Measurements from ENCODE around the gene L3MBTL3.
A peak's percentile ranks its signal among the peaks of the same experiment; 100 is the strongest.

The L3MBTL3 gene

DNA sequence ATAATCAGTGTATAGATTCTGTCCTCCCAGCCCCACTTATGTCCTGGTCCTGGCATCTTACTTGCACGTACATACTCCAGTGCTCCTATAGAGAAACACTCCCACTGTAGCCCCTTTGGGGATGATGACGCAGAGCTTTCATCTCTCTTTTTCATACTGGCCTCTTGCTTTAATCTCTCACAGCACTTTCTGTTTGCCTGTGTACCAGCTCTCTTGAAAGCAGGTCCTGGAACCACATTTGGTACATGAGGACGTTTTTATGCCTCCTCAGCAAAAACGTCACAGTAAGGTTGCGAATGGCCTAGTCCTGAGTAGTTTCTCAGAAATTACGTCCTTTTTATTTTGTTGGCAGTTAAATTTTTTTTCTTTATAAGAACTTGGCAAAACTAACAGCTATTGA, 10.8 kb downstream of the L3MBTL3 start:
- no peak for DNase-seq

DNA sequence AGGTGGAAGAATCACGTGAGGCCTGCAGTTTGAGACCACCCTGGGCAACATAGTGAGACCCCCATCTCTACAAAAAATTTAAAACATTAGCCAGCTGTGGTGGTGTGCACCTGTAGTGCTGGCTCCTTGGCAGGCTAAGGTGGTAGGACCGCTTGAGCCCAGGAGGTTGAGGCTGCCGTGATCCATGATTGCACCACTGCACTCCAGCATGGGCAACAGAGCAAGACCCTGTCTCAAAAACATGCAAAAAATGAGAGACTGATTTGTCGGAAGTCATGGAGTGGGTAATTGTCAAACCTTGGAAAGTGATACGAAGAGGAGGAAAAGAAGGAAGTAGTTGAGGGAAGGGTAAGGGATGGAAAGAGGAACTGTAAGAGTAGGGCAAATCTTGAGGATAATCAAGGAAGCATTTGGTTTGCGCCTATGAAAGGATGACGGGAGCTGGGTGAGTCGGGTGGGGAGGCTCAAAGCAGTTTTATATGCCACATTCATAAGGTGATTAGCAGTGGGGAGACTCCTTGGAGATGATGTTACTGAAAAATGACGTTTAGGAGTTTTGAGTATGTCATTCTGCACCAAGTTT, 14.5 kb downstream of the L3MBTL3 start:
- no peak for DNase-seq

DNA sequence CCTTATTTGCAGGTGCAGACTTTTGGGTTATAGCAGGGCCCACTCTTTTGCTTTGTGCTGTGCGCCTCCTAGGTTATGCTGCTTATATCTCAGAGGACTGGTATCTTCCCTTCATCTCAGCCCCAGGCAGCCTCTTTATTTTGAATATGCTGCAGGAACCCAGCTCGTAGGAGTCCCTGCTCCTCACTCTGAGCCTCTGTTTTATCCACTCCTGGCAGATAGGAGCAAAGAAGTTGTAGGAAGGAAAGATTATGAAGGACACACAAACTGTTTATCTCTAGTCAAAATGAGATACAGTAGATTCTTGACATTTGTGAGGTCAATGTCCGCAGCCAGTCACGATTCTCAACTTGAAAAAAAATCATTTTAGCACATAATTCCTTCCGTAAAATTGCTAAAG, 15.6 kb downstream of the L3MBTL3 start:
- peak; percentile 38 for DNase-seq

DNA sequence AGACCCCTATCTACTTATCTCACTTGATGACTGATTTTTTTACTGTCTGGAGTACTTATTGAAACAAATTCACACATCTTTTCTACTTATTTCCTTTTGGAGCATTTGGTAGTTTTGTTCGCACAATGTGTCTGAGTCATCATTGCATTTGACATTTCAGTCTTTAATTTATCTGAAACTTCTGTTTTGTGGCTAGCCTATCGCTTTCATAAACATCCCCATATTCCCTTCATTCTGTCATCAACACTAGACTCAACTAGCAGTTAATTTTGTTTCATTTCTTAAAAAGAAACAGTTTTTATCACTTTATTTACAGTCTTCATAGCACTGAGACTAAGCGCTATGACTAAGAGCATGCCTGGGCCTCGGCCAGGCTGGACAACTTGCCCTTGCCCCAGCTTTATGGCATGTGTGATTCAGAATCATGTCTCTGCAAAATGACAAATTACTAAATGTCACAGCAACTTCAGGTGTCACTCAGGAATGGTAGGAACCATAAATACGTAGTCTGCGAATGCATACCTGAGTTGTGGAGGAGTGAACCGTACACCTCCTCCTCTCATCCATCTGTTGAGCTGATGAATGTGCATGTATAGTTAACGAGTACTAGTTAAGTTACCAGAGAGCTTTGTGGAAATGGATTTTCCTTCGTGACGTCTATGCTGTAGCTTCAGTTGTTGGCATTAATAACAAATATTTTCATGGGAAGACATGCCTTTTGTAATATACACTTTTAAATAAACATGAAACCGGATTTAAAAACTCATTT, 16.2 kb downstream of the L3MBTL3 start:
- DNase-seq = peak; percentile 57

DNA sequence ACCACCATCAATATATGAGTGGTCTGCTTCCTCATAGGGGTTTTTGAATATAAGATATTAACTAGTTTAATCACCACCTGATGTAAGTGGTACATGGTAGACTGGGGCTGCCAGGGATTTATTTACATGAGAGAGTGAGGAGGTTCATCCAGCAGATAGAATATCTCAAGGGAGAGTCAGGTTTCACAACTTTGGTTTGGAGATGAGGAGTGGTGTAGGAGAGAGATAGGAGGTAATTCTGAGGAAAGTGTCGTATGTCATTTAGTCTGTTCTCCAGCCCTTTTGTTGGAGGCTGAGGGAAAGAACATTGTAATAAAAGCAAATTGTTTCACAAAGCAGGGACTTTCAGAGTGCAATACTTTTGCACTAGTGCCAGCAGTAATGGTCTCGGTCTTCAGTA, 16.8 kb downstream of the L3MBTL3 start:
- DNase-seq = no peak

DNA sequence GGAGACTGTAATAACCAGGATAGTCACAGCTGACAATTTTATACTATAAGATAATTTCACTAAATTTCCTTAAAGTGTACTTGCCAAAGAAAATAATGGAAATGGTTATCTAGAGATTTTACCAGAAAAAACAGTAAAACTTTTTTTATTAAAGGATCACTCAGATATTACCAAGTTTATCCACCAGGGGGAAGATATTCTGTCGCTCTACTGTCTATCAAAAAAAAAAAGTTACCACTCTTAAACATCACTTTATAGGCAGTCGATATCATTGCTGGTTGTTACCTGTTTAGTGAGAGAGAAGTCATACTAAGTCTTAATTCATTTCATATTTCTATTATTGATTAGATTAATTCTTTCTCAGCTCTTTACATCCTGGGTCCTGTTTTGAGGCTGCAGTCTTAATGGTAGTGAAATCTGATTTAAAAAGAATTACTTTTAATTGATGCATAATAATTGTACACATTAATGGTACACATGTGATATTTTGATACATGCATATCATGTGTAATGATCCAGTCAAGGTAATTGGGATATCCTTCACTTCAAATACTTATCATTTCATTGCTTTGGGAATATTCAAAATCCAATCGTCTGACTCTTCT, 18.9 kb downstream of the L3MBTL3 start:
- DNase-seq = peak; percentile 33

DNA sequence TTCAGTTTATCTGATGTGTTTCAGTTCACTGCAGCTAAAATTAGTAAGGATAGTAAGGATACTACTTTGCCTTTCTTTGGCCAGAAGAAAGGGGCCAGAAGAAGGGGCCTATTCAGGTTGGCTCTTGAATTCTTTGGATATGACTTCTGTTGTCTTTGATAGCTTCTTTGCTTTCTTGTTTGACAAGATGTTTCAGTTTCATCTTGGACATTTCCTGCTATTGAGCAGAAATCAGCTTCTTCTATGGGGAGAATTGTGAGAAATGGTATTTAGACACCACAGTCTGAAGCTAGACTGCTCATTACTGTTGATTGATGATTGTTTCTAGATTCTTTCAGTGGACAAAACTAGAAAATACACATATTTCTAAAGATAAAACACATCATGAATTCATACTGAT, 23.2 kb downstream of the L3MBTL3 start:
- no peak for DNase-seq

DNA sequence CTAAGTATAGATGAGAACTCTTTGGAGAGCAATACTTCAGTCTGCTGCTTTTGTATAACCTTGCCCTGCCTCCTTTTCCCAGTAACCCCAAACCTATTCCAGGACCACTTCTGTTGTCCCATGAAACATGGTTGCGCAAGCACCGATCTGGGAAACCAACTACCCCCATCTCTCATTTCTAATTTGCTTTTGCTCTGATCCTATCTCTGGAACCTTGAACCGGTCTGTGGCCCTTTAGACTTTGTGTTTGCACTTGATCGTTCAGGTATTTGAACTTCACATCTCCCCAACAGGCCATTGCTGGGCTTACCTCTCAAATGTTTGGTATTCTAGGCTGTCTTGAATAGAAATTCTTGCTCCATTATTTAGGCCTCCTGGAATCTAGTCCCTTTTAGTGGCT, 25.0 kb downstream of the L3MBTL3 start:
- DNase-seq = no peak

DNA sequence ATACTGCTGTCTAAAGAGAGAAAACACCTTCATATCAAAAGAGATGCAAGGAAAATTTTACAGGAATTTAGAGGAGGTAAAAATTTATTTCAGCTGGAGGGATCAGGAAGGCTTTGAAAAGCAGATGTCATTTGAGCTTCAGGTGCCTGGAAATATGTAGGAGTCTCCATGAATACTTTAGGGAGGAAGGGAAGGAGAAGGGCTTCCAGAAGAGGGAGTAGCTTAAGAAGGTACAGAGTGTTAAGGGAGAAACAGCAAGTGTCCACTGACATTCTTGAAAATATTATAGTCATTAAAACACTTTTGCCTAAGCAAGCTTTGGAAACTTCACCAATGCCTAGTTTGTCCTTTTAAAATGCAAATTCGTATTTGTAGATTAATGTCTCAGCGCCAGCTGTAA, 27.2 kb downstream of the L3MBTL3 start:
- no peak for DNase-seq

DNA sequence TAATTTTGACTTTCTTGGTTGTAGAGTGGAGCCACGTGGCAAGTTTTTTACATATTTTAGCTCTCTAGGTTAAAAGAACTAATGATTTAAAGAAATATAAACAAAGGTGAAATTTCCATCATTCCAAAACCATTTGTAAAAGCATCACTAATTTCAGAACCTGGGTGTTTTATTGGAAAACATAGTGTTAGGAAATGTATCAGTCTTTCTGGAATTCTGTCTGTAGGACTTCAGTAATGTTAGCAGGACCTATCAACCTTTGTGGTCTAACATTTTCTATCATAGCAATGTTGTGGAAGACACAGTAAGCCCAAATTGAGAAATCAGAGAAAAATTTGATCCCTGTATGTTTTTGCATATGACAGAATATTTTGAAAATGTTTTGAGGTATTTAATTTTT, 28.3 kb downstream of the L3MBTL3 start:
- no peak for DNase-seq

DNA sequence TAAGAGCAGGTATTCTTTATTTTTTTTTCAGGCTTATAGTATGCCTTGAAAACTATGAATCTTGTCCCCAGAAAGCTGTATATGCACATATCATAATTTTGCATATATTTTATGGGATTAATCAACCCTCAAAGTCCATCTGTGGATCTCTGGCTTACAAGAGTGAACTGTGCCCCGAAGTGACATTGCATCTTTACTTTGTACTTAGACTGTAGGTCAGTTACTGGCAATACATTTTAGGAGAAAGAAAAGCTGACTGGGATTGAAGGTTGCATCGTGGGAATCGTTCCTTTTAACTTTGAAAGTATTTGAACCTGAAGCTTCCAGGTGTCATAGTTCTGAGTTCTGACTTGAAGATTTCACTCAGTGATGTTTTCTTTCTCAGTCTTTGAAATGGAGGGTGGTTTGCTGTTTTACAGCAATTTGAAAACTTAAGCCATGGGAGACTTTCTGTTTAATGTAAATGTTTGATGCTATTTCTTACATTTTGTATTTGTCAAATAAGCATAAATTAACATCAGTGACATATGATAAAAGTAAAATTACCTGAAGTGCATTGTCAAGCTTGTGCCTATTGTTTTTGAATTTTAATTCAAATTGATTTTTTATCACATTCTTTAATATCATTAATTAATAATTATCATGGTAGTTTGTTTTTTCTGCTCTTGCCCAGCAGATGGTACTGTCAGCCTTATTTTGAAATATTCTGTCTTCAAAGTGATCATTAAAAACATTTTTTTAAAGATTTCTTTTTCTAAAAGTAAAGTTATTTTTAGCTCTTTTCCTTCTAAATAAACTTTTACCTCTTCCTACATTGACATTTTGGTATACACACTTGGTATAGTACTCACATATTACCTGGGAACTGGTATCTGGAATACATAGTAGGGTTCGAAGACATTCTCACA, 29.0 kb downstream of the L3MBTL3 start:
- no peak for DNase-seq

DNA sequence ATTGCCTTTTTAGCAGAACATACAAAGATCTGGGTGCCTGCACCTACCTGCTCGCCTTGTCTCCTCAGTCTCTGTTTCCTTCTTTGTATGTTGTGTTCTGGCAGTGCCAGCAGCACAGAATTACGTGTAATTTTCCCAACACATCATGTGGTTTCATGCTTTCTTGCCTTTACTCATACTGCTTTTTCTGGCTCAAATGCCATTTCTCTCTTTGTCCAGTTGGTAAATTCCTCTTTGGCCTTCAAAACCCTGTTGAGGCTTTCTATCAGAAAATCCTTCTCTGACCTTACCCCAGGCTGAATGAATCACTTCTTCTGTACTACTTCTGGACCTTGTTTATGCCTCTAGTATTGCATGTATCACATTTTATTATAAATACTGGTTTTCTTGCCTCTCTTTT, 31.8 kb downstream of the L3MBTL3 start:
- no peak for DNase-seq

DNA sequence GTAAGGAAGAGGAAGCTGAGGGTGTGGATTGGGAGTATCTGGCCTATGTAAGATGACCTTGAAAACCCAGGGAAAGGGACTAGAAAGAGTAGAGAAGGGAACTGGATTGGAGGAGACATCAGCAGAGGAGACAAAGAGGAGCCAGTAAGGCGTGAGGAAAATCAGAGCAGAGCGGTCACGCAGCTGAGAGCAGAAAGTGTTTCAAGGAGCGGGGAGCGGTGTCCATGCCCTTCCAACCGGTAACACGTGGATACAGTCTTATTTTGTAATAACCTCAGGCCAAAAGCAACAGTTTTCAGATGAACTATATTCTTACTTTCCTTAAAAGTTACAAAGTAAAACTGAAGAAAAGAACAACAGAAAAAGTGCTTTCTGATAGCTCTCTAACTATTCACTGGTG, 36.3 kb downstream of the L3MBTL3 start:
- no peak for DNase-seq

DNA sequence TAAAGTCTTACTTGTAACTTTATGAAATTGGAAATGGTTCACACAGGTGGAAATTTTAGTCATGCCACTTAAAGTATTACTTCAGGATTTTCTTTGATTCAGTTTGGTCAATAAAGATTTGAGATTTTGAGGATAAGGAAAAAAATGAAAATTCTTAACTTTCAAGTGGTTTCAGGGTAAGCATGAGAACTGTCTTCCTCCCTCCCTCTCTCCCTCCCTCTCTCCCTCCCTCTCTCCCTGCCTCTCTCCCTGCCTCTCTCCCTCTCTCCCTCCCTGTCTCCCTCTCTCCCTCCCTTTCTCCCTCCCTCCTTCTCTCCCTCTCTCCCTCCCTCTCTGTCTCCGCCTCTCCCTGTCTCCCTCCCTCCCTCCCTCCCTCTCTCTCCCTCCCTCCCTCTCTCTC, 36.9 kb downstream of the L3MBTL3 start:
- no peak for DNase-seq

DNA sequence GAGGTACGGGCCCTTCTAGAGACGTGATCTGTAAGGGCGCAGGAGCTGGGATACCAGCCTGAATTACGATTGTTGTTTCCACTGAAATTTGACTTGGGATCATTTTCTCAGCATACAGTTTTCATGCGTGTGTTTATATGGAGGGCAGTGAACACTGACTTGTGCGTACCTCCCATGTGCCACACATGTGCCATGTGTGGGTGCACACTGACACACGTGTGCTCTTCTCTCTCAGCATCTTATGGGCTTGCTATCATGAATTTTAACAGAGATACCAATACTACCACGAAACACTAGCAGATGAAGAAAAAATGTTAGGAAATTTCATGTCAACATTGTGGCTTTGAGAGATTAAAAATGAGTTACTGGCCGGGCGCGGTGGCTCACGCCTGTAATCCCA, 39.1 kb downstream of the L3MBTL3 start:
- DNase-seq = no peak

DNA sequence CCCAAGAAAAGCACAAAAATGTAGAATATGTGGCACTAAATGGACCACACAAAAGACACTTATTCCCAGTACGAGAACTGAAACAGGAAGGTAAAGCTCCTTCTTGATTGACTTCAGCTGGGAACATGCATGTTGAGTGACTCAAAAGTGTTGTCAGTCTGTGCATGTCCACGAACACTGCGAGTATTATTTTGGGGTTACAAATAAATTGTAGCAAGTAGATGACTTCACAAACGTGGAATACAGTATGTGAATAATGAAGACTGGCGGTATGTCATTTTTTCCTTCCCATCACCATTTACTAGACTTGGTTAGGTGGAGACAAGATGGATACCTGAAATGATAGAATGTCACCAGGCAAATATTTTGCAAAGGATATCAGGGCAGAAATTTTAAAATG, 45.4 kb downstream of the L3MBTL3 start:
- no peak for DNase-seq

DNA sequence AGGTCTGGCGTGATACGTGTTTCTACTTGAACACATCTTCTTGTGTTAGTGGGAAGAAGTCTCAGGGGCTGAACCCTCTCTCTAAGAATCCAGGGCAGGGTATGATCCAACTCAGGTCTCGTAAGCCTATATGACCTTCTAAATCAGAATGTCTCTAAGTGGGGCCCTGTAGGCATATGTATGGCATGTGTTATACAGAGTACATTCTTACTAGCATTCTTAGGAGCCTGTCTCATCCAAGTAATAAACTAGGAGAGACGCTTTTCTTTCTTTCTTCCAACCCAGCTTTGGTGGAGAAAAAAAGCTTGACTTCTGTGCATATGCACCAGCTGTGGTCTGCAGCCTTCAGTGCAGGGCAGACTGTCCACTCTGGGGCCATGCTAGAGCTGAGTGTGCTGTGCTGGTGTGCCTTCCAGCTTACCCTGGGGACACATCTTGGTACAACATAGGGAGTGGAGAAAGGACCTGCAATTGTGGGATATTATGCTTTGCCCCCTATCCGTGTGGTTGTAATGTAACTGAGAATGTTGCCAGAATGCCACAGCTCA, 47.3 kb downstream of the L3MBTL3 start:
- no peak for DNase-seq

DNA sequence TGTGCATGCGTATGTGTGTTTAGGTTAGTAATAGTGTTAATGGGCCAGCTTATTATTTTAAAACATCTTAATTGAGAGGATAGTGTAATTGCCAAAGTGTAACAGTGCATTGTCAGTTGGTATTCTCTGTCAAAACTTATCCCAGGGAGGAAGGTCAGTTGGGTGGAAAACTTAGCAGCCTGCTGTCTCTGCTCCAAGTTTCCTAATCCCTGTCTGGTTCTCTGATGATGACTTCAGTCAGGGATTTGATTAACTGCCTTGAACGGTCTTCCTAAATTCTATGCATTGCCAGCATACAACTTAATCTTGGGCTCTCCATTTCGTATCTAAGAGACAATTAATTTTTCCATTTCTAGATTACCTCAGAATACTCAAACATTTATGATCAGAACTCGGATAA, 51.1 kb downstream of the L3MBTL3 start:
- DNase-seq = no peak

DNA sequence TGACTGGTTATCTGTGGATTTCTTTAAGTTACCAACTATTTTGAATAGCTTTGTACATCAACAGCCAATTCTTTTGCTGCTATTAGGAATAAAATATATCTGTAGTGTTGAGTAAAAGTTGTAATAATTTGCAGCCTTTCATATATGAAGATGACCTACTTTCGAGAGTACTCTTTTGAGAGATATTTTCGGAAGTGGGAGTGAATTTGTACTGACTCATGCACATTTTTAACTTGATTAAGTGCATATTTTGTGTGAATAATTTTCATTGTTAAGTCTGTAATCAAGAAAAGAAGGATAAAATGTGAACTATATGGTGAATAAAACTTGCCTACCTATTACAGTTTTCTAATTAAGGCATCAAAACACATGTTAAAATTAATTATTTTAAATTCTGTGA, 51.9 kb downstream of the L3MBTL3 start:
- DNase-seq = no peak

DNA sequence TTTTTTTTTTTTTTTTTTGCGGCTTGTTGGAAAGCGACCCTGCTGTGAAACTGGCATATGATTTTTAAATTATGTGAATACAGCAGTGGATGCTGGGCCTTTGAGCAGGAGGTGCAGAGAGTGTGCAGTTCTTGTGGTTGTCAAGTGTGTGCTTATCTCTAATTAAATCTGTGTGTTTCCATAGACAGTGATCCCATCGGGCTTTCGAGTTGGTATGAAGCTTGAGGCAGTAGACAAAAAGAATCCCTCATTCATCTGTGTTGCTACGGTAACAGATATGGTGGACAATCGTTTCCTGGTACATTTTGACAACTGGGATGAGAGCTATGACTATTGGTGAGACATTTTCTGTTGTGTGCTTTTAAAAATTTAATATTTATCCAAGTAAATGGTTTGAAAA, 52.4 kb downstream of the L3MBTL3 start:
- no peak for DNase-seq

DNA sequence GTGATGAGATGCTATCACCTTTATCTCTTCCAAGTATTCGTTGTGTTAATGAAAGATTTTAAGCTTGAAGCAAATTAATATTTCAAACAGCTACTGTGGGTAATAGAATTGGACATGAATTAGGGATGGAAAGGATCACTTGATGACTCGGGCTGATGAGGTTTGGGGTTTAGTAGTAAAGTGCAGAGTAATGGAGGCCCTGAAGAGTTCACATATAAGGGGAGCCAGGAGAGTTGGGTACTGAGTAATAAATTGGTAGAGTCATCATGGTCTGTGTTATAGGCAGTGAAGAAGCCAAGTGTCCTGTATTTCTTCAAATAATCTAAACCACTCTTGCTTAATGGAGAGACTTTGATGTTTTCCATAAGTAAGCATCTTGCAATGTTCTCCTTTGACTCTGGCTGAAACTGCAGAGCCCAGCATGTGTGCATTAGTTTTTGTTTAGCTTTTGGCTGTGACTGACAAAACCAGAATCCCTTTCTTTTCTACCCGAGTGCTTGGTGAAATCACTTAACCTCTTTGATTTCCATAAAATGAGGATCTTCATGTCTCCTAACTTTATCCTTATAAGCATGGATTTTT, 57.6 kb downstream of the L3MBTL3 start:
- no peak for DNase-seq

DNA sequence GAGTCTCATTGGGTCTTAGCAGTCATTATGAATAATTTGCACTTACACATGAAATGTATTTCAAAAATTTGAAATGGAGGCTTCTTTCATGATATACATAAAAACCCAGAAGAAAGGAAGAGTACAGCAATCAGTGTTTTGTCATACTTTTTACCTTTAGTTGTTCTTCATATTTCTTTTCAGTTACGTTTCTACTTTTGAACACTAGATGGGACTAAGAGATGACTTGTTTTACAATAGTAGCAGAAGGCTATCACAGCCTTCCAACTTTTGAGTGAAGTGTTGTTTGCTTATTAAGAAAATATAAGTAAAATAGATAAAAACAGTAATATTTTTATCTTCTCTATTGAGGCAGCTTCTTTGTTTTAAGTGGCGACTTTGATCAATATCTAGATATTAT, 58.1 kb downstream of the L3MBTL3 start:
- peak; percentile 40 for DNase-seq

DNA sequence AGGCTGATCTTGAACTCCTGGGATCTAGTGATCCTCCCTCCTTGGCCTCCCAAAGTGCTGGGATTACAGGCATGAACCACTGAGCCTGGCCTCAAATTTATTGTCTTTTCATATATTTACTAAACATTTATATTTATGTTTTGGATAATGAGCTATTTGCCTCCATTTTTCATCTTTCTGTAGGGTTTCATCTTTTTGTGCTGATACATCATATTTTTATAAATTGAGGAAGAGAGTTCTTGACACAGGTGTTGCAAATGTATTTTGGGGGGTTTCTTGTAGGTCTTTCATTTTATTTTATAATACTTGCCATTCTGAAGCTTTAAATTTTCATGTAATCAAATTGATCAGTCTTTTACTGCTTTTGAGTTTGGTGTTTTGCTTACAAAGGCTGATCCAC, 72.4 kb downstream of the L3MBTL3 start:
- DNase-seq = no peak
